Panc1 (cell line): Measurements from ENCODE around the gene WSCD2.

Experiments used
- CTCF ChIP-seq: fragments of 450-650 bp; IDR thresholded peaks from 2 replicates; pipeline ENCODE4 v1.5.1; 2017; ENCODE audit warnings: mild to moderate bottlenecking
- POLR2AphosphoS5 ChIP-seq: IDR thresholded peaks from 2 replicates; pipeline ENCODE4 v1.6.1; 2012; ENCODE audit warnings: mild to moderate bottlenecking, low read depth, low read length, moderate library complexity
- REST ChIP-seq, 2 experiments: IDR thresholded peaks; 2 replicates each; pipeline ENCODE4 v1.6.1; 2011 to 2012; ENCODE audit warnings: low read depth in 2 of 2, control low read depth in 1 of 2, low read length in 1 of 2, mild to moderate bottlenecking in 1 of 2, moderate library complexity in 1 of 2; ENCODE audit not compliant: insufficient read depth in 1 of 2
- SIN3A ChIP-seq: IDR thresholded peaks from 2 replicates; pipeline ENCODE4 v1.6.1; 2012; ENCODE audit warnings: low read depth, mild to moderate bottlenecking, low read length, moderate library complexity, borderline replicate concordance; ENCODE audit not compliant: insufficient read depth
- TCF7L2 ChIP-seq: IDR thresholded peaks from 2 replicates; pipeline ENCODE4 v1.6.1; 2011; ENCODE audit warnings: mild to moderate bottlenecking, low read depth, low read length, inconsistent platforms

GRCh38 chr12:108102363-108102762, 26.7 kb upstream of the WSCD2 start:
- no peak for TF ChIP-seq CTCF
- no peak for TF ChIP-seq POLR2AphosphoS5
- no peak for TF ChIP-seq REST (IDR thresholded peaks at IDR 0.05; ENCODE audit: insufficient read depth in 1 of 2, low read depth in 2 of 2, low read length in 1 of 2)
- TF ChIP-seq SIN3A, result no peak
- TF ChIP-seq TCF7L2, result no peak
